ENCODE results near the gene METTL6. TPM values are rescaled to one million over a fixed set of nuclear protein-coding genes. Genes with fewer than 3 reads are reported as not detected.
"Not testable (repeated sequence)": the region's sequence is repeated elsewhere in the genome, so short reads cannot be mapped to it uniquely, and the experiment has no call there.

METTL6 gene
- total RNA-seq, 4 donors from 2014 or later, result 6.8 to 16.3 (median 12.0) TPM

DNA sequence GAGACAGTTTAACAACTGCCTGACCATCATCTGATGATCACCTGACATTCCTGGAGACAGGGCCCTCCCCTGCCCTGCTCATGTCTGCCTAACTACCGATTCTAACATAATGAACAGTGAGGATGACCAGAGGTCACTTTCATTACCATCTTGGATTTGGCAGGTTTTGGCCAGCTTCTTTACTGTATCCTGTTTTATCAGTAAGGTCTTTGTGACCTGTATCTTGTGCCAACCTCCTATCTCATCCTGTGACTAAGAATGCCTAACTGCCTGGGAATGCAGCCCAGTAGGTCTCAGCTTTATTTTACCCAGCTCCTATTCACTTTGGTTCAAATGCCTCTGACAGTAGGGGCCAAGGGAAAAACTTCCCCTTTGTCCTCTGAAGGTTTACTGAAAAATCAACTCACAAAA is 40.2 kb downstream of the METTL6 start:
- Histone ChIP-seq H3K4me3 (no peak overlapping the region), H3K27ac (no peak overlapping the region), H3K27me3 (no peaks in the 10 kb centered on the region), H3K9me3 (no peaks in the 10 kb centered on the region), H3K36me3 (no peaks in the 10 kb centered on the region), H3K4me1 (no peaks in the 10 kb centered on the region)
- TF ChIP-seq EP300 (IDR thresholded peaks at IDR 0.05) (no peak), POLR2A (IDR thresholded peaks at IDR 0.05) (no peak), POLR2AphosphoS5 (IDR thresholded peaks at IDR 0.05) (no peak)
- TF ChIP-seq, protein P1, sequence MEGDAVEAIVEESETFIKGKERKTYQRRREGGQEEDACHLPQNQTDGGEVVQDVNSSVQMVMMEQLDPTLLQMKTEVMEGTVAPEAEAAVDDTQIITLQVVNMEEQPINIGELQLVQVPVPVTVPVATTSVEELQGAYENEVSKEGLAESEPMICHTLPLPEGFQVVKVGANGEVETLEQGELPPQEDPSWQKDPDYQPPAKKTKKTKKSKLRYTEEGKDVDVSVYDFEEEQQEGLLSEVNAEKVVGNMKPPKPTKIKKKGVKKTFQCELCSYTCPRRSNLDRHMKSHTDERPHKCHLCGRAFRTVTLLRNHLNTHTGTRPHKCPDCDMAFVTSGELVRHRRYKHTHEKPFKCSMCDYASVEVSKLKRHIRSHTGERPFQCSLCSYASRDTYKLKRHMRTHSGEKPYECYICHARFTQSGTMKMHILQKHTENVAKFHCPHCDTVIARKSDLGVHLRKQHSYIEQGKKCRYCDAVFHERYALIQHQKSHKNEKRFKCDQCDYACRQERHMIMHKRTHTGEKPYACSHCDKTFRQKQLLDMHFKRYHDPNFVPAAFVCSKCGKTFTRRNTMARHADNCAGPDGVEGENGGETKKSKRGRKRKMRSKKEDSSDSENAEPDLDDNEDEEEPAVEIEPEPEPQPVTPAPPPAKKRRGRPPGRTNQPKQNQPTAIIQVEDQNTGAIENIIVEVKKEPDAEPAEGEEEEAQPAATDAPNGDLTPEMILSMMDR (IDR thresholded peaks at IDR 0.05), result no peak
- peak in 1 of 2 donors; percentile 13 for DNase-seq (ENCODE audit: low spot score in 2 of 2)
- 60% methylated on average over 1 of the region's 1 CpG for WGBS

DNA sequence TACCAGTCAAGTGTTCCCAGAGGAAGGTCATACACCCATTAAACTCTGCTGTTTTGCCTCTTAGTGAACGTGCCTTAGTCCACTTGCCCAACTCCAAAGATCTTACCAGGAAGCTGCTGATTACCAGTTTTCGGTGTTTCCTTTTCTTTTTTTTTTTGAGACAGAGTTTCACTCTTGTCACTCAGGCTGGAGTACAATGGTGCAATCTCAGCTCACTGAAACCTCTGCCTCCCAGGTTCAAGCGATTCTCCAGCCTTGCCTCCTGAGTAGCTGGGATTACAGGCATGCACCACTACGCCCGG is 40.7 kb downstream of the METTL6 start:
- 89% methylated on average over 5 of the region's 5 CpGs for WGBS
- not testable (repeated sequence) for H3K4me1 ChIP-seq, H3K27ac ChIP-seq, H3K36me3 ChIP-seq, H3K9me3 ChIP-seq, H3K4me3 ChIP-seq, H3K27me3 ChIP-seq
- DNase-seq (ENCODE audit: low spot score in 2 of 2), result peak in 1 of 2 donors; percentile 21

GRCh38 chr3:15385901-15386653 is 41.3 kb downstream of the METTL6 start:
- H3K36me3 ChIP-seq, result no peaks in the 10 kb centered on the region
- peak; percentile 2 to 4 for DNase-seq (ENCODE audit: low spot score in 2 of 2)
- no peaks in the 10 kb centered on the region for H3K9me3 ChIP-seq
- H3K27ac ChIP-seq, result no peak overlapping the region
- H3K4me3 ChIP-seq, result no peak overlapping the region
- H3K4me1 ChIP-seq, result no peaks in the 10 kb centered on the region
- no peak for TF ChIP-seq EP300 (IDR thresholded peaks at IDR 0.05)
- no peak for TF ChIP-seq POLR2AphosphoS5 (IDR thresholded peaks at IDR 0.05)
- TF ChIP-seq, protein P1 (IDR thresholded peaks at IDR 0.05), result no peak
- no peak for TF ChIP-seq POLR2A (IDR thresholded peaks at IDR 0.05)
- H3K27me3 ChIP-seq, result no peaks in the 10 kb centered on the region
- WGBS, result 85% methylated on average over 1 of the region's 1 CpG

DNA sequence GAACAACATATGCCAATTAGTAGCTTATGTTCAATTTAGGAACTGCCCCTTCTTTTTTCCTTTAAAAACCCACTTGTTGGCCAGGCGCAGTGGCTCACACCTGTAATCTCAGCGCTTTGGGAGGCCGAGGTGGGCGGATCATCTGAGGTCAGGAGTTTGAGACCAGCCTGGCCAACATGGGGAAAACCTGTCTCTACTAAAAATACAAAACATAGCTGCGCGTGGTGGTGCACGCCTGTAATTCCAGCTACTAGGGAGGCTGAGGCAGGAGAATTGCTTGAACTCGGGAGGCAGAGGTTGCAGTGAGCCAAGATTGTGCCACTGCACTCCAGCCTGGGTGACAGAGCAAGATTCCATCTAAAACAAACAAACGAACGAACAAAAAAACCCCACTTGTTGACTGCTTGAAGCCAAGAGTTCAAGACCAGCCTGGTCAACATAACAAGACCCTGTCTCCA is 42.1 kb downstream of the METTL6 start:
- not testable (repeated sequence) for H3K9me3 ChIP-seq, H3K4me1 ChIP-seq, H3K27me3 ChIP-seq, H3K36me3 ChIP-seq, H3K4me3 ChIP-seq
- 80% methylated on average over 10 of the region's 10 CpGs for WGBS
- peak overlapping the region; percentile 41 for H3K27ac ChIP-seq
- peak in 1 of 2 donors; percentile 15 for DNase-seq (ENCODE audit: low spot score in 2 of 2)

- no peak overlapping the region for H3K4me3 ChIP-seq
- WGBS, result 84% methylated on average over 4 of the region's 4 CpGs
Measured at GRCh38 chr3:15384510-15385237, 42.7 kb downstream of the METTL6 start.

DNA sequence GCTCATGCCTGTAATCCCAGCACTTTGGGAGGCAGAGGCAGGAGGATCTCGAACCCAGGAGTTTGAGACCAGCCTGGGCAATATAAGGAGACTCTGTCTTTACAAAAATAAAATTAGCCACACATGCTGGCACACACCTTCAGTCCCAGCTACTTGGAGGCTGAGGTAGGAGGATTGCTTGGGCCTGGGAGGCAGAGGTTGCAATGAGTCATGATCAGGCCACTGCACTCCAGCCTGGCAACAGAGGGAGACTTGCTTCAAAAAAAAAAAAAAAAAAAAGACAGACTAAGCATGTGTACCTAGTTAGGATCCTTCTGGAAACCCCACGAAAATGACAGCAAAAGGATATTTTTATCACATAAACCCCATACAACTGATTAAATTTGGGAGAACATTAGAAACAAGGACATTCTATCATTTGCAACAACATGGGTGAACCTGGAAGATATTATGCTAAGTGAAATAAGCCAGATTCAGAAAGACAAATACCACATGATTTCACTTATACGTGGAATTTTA is 44.9 kb downstream of the METTL6 start:
- Histone ChIP-seq H3K4me3 (no peak overlapping the region), H3K27me3 (no peaks in the 10 kb centered on the region), H3K36me3 (no peaks in the 10 kb centered on the region), H3K9me3 (no peaks in the 10 kb centered on the region), H3K27ac (no peak overlapping the region), H3K4me1 (peaks cover 4% of the 10 kb centered on the region)
- peak in 1 of 2 donors; percentile 12 for DNase-seq (ENCODE audit: low spot score in 2 of 2)
- WGBS, result 56% methylated on average over 3 of the region's 3 CpGs
- TF ChIP-seq, protein P1 (IDR thresholded peaks at IDR 0.05), result no peak
- TF ChIP-seq EP300 (IDR thresholded peaks at IDR 0.05), result no peak
- TF ChIP-seq POLR2A (IDR thresholded peaks at IDR 0.05), result no peak
- no peak for TF ChIP-seq POLR2AphosphoS5 (IDR thresholded peaks at IDR 0.05)

More at GRCh38 chr3:15384510-15385237, 42.7 kb downstream of the METTL6 start:
- Histone ChIP-seq H3K27me3 (no peaks in the 10 kb centered on the region), H3K27ac (peak overlapping the region; percentile 47), H3K36me3 (no peaks in the 10 kb centered on the region), H3K9me3 (no peaks in the 10 kb centered on the region), H3K4me1 (no peaks in the 10 kb centered on the region)
- DNase-seq (ENCODE audit: low spot score in 2 of 2), result peak in 1 of 2 donors; percentile 12
- no peak for TF ChIP-seq POLR2AphosphoS5 (IDR thresholded peaks at IDR 0.05)
- TF ChIP-seq, protein P1 (IDR thresholded peaks at IDR 0.05), result no peak
- no peak for TF ChIP-seq POLR2A (IDR thresholded peaks at IDR 0.05)
- no peak for TF ChIP-seq EP300 (IDR thresholded peaks at IDR 0.05)

Data from suprapubic skin (tissue), 4 donors.